GM12874 (cell line): ENCODE results near the gene C17orf114.

ENCODE experiments used
- TF ChIP-seq, protein P1 (sequence below): IDR thresholded peaks from 2 replicates; pipeline ENCODE4 v1.5.1; 2011; ENCODE audit warnings: low read depth, mild to moderate bottlenecking, control low read depth, low read length, moderate library complexity; ENCODE audit not compliant: insufficient read depth

Gene C17orf114

DNA sequence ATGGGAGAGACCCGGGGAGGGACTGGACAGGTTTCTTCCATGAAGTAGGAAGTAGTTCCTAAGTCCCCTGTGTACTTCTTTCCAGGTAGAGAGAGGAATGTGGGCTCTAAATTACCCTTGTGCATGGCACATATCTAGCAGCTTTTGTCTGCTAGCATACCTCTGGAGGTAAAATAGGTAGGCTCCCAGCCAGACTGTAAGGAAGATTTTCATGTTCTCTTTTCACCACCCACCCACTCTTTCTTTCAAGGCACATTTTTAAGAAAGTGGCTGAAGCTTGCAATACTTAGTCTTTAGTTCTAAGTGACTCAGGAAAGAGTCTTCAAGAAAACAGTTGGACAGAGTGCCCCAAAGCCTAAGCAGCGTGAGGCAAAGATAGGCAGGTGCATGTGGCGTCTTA lies 40.2 kb upstream of the C17orf114 start:
- TF ChIP-seq, protein P1, sequence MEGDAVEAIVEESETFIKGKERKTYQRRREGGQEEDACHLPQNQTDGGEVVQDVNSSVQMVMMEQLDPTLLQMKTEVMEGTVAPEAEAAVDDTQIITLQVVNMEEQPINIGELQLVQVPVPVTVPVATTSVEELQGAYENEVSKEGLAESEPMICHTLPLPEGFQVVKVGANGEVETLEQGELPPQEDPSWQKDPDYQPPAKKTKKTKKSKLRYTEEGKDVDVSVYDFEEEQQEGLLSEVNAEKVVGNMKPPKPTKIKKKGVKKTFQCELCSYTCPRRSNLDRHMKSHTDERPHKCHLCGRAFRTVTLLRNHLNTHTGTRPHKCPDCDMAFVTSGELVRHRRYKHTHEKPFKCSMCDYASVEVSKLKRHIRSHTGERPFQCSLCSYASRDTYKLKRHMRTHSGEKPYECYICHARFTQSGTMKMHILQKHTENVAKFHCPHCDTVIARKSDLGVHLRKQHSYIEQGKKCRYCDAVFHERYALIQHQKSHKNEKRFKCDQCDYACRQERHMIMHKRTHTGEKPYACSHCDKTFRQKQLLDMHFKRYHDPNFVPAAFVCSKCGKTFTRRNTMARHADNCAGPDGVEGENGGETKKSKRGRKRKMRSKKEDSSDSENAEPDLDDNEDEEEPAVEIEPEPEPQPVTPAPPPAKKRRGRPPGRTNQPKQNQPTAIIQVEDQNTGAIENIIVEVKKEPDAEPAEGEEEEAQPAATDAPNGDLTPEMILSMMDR, result no peak

DNA sequence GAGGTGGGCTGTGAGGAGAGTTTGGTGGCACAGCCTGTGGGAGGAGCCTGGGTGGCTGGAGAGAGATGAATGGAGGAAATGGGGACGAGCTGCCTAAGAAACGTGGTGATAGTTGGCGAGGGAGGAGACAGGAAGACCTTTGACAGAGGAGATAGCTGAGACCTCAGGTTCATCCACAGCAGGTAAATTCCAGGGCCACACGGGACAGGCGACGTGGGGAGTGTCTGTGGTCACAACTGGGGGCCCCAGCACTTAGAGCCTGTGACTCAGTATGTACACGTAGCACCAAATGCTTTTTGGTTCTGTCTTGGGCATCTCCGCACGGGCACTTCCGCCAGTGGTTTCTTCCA lies 38.7 kb upstream of the C17orf114 start:
- TF ChIP-seq, protein P1, result no peak

DNA sequence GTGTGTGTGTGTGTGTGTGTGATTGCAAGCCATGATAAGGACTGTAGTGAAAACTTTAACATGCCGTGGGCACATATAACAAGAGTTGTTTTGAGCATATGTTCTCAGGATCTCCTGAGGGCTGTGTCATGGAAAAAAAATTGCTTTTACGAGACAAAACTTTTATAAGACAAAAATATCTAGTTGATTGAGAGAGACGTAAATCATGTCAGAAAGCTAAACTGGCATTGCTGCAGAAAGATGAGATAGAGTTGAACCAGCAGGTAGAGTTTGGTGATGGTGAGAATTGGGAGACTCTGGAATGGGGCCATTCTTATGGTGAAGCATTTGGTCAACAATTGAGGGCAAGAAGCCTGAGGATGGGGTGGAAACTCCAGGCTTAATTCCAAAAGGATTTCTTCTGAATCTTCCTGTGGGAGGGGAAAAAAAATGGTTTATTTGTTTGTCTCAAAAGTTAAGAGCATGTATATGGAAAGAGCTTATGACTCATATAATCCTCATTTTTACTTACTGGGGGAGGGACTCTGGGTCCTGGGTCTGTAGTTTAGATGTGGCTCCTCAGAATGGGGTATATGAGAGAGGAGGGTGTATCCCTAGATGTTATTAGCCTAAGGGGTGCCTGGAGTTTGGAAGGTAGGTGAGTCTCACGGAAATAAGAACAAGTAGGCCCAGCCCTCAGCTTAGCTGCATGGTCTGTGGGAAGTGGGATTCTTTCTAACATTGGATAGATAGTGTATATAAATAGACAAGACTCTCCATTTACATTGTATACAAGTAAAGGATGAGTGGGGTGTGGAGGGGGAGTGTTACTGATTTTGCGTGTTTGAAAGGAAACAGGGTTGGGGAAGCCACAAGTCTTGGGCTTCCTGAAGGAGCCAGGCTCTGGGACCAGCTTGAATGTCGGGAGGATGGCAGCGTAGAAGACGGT lies 38.1 kb upstream of the C17orf114 start:
- TF ChIP-seq, protein P1, result no peak

DNA sequence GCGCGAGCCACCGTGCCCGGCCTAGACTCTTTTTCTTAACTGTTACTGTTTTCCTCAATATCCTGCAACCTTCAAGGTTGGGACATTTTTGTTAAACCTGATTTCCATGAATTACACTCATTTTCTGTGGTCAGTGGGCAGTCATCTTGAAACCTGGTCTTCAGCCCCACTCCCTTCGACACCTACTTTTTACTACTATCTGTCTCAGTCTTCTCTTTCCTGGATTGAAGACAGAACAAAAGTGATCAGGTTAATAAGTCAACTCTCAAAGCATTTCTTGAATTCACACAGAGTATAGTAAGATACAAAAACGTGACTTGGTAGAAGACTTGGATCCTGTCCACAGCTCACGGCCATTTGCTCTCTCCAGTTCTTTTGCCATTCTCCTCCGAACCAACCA lies 37.1 kb upstream of the C17orf114 start:
- TF ChIP-seq, protein P1, result no peak

DNA sequence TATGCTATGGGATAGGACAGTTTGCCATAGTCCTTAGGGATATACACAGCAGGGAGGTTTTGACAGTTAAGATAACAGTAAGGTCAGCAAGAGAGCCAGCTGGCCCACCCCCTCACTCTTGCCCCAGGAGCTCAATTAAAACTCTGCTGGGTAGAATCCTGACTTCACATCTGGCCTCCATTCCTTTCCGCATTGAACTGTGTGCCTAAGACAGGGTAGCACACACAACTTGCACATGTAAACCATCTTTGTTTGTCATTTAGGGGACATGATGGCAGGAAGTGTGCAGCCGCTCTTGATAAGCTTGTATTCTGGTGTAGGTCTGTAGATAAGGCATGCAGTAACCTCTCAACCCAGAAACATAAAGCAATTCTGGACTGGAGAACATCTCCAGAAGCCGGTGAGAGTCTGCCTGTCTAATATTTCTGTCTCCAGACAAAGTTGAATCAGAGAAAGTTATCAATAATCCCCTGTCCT lies 36.2 kb upstream of the C17orf114 start:
- TF ChIP-seq, protein P1, result no peak

DNA sequence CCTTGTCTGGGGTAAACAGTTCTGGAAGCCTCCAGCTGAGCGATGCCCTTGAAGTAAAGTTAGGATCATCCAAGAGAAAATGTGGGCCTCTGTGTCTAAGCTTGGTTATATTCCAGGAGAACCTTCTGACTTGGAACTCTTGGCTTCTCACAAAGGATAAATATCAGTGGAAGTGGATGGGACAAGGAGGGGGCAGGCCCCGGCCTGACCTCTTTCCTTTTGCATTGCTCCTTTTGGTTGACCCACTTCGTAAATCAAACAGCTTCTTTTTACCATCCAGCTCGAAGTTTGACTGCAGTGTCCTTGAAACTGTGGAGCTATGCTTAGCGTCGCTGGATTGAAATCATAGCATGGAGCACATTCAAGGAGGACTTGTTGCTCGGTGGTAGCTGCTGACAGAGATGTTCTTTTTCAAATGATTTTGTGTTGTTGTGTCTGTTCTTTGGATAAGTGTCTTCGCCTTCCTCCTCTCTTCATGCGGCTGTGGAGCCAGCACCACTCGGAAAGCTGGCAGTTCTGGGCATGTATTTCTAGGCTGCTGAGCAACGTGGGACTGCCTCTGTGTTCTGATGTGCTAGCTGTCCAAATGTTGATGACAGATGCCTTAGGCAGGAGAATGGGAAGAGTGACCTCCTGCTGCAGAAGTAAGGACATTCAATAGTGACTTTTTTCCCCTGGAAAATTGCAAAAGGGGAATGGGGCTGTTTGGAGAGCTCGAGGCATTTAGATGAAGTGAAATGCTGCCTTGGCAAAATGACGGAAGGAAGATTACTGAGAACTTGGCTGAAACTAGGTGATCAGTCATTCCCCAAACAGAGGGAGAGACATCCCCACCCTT lies 35.6 kb upstream of the C17orf114 start:
- TF ChIP-seq, protein P1, result no peak

DNA sequence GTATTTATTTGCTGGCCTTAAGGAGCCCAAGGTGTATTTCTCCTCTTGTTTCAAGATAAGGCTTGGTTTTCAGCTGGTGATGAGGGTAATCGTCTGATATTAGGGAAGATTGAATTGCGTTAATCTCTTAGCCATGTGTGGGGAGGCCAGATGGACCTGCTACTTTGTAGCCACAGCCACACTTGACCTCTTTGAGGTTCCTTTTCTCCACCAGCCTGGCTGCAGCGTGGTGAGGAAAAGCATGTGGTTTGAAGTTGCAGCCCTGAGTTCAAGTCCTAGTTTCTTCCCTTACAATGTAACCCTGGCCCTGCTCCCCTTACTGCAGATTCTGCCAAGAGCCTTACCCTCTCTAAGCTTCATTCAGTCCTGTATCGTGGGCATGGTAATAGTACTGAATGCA lies 34.1 kb upstream of the C17orf114 start:
- TF ChIP-seq, protein P1, result no peak
